ENCODE results near the gene NIFK. TPM values are rescaled to one million over a fixed set of nuclear protein-coding genes. Genes with fewer than 3 reads are reported as not detected.
A peak's percentile ranks its signal among the peaks of the same experiment; 100 is the strongest.
"Not testable (repeated sequence)": the region's sequence is repeated elsewhere in the genome, so short reads cannot be mapped to it uniquely, and the experiment has no call there.

Gene NIFK
- total and polyA plus RNA-seq, 3 experiments from 2014 or later, result 54.4 to 169 (median 167) TPM

- no peaks in the 10 kb centered on the region for H3K27me3 ChIP-seq (ENCODE audit: insufficient read depth, low read length, poor library complexity, severe bottlenecking)
- H3K4me1 ChIP-seq (ENCODE audit: insufficient read depth, low read length), result no peaks in the 10 kb centered on the region
- Mint-ChIP-seq H3K27me3 (no peaks in the 10 kb centered on the region), H3K4me3 (no peak overlapping the region), H3K4me1 (peaks cover 8 to 20% (median 14%) of the 10 kb centered on the region in 3 donors), H3K36me3 (peaks cover 0 to 59% (median 24%) of the 10 kb centered on the region in 3 donors), H3K9me3 (no peaks in the 10 kb centered on the region), H3K27ac (peak overlapping the region in 2 of 8 donors; percentile 22 to 71)
- ChIA-PET CTCF (no interaction called here), POLR2A (no interaction called here)
- no peak overlapping the region for H3K4me3 ChIP-seq (ENCODE audit: low read length)
- H3K36me3 ChIP-seq (ENCODE audit: insufficient read depth, low read length), result peaks cover 36% of the 10 kb centered on the region
- no peak overlapping the region for H3K27ac ChIP-seq (ENCODE audit: low read depth, low read length)
- H3K9me3 ChIP-seq (ENCODE audit: low read length), result no peaks in the 10 kb centered on the region
- no peak for DNase-seq
Observed at GRCh38 chr2:121727332-121727731, 9.3 kb downstream of the NIFK start.

- ChIA-PET CTCF (no interaction called here), POLR2A (no interaction called here)
- H3K4me1 ChIP-seq (ENCODE audit: insufficient read depth, low read length), result peaks cover 3% of the 10 kb centered on the region
- H3K27ac ChIP-seq (ENCODE audit: low read depth, low read length), result no peak overlapping the region
- no peak for DNase-seq
- Mint-ChIP-seq H3K4me1 (peaks cover 3 to 6% (median 5%) of the 10 kb centered on the region in 3 donors), H3K36me3 (peaks cover 0 to 22% (median 5%) of the 10 kb centered on the region in 3 donors), H3K9me3 (no peaks in the 10 kb centered on the region), H3K27me3 (no peaks in the 10 kb centered on the region), H3K27ac (peak overlapping the region in 2 of 8 donors; percentile 5 to 81), H3K4me3 (no peak overlapping the region)
- H3K27me3 ChIP-seq (ENCODE audit: insufficient read depth, low read length, poor library complexity, severe bottlenecking), result no peaks in the 10 kb centered on the region
- peaks cover 3% of the 10 kb centered on the region for H3K36me3 ChIP-seq (ENCODE audit: insufficient read depth, low read length)
- no peak overlapping the region for H3K4me3 ChIP-seq (ENCODE audit: low read length)
- no peaks in the 10 kb centered on the region for H3K9me3 ChIP-seq (ENCODE audit: low read length)
Observed at GRCh38 chr2:121723316-121723715, 13.4 kb downstream of the NIFK start.

GRCh38 chr2:121722479-121722878 lies 14.2 kb downstream of the NIFK start:
- H3K4me3 ChIP-seq (ENCODE audit: low read length), result no peak overlapping the region
- peaks cover 3 to 6% (median 5%) of the 10 kb centered on the region in 3 donors for H3K4me1 Mint-ChIP-seq
- peaks cover 0 to 14% (median 4%) of the 10 kb centered on the region in 3 donors for H3K36me3 Mint-ChIP-seq
- POLR2A ChIA-PET, result no interaction called here
- no peak overlapping the region for H3K27ac Mint-ChIP-seq
- H3K9me3 ChIP-seq (ENCODE audit: low read length), result no peaks in the 10 kb centered on the region
- no peaks in the 10 kb centered on the region for H3K27me3 Mint-ChIP-seq
- H3K4me1 ChIP-seq (ENCODE audit: insufficient read depth, low read length), result peaks cover 3% of the 10 kb centered on the region
- no peak overlapping the region for H3K4me3 Mint-ChIP-seq
- no peak overlapping the region for H3K27ac ChIP-seq (ENCODE audit: low read depth, low read length)
- no peak for DNase-seq
- no peaks in the 10 kb centered on the region for H3K36me3 ChIP-seq (ENCODE audit: insufficient read depth, low read length)
- H3K27me3 ChIP-seq (ENCODE audit: insufficient read depth, low read length, poor library complexity, severe bottlenecking), result no peaks in the 10 kb centered on the region
- CTCF ChIA-PET, result interaction anchor here (6.6 kb wide), 1 partner anchor 191 kb away, joined by 49 read pairs; the partner anchor contains the start of gene RNU4ATAC
- H3K9me3 Mint-ChIP-seq, result no peaks in the 10 kb centered on the region

- Histone ChIP-seq H3K27me3 (ENCODE audit: insufficient read depth, low read length, poor library complexity, severe bottlenecking) (no peaks in the 10 kb centered on the region), H3K9me3 (ENCODE audit: low read length) (no peaks in the 10 kb centered on the region), H3K36me3 (ENCODE audit: insufficient read depth, low read length) (no peaks in the 10 kb centered on the region), H3K27ac (ENCODE audit: low read depth, low read length) (no peak overlapping the region), H3K4me3 (ENCODE audit: low read length) (no peak overlapping the region), H3K4me1 (ENCODE audit: insufficient read depth, low read length) (peaks cover 3% of the 10 kb centered on the region)
- Mint-ChIP-seq H3K9me3 (no peaks in the 10 kb centered on the region), H3K4me1 (peaks cover 3 to 6% (median 5%) of the 10 kb centered on the region in 3 donors), H3K27ac (no peak overlapping the region), H3K27me3 (no peaks in the 10 kb centered on the region), H3K36me3 (peaks cover 0 to 9% (median 1%) of the 10 kb centered on the region in 3 donors), H3K4me3 (no peak overlapping the region)
- ChIA-PET CTCF (interaction anchor here (6.6 kb wide), 1 partner anchor 191 kb away, joined by 49 read pairs; the partner anchor contains the start of gene RNU4ATAC), POLR2A (no interaction called here)
- no peak for DNase-seq
Observed at GRCh38 chr2:121721926-121722325, 14.7 kb downstream of the NIFK start.

- POLR2A ChIA-PET, result interaction anchor here (0.7 kb wide), 1 partner anchor 179 kb away, joined by 3 read pairs; no protein-coding TSS in a partner anchor
- H3K9me3 Mint-ChIP-seq, result no peaks in the 10 kb centered on the region
Observed at GRCh38 chr2:121717529-121717928, 19.1 kb downstream of the NIFK start.

GRCh38 chr2:121716126-121716525 lies 20.5 kb downstream of the NIFK start:
- H3K27me3 Mint-ChIP-seq, result no peaks in the 10 kb centered on the region
- POLR2A ChIA-PET, result no interaction called here

More at GRCh38 chr2:121717529-121717928, 19.1 kb downstream of the NIFK start:
- CTCF ChIA-PET, result interaction anchor here (1.1 to 6.6 kb wide), 7 partner anchors 18 to 315 kb away, joined by 3 to 49 read pairs (median 4); partner anchors contain the start of gene RNU4ATAC
- DNase-seq, result no peak
- H3K27ac ChIP-seq (ENCODE audit: low read depth, low read length), result no peak overlapping the region
- H3K27ac Mint-ChIP-seq, result no peak overlapping the region
- H3K9me3 ChIP-seq (ENCODE audit: low read length), result no peaks in the 10 kb centered on the region
- peaks cover 3 to 6% (median 5%) of the 10 kb centered on the region in 3 donors for H3K4me1 Mint-ChIP-seq
- H3K27me3 Mint-ChIP-seq, result no peaks in the 10 kb centered on the region
- H3K4me3 ChIP-seq (ENCODE audit: low read length), result no peak overlapping the region
- H3K27me3 ChIP-seq (ENCODE audit: insufficient read depth, low read length, poor library complexity, severe bottlenecking), result no peaks in the 10 kb centered on the region
- peaks cover 0 to 2% (median 0%) of the 10 kb centered on the region in 3 donors for H3K36me3 Mint-ChIP-seq
- H3K36me3 ChIP-seq (ENCODE audit: insufficient read depth, low read length), result no peaks in the 10 kb centered on the region
- no peak overlapping the region for H3K4me3 Mint-ChIP-seq
- H3K4me1 ChIP-seq (ENCODE audit: insufficient read depth, low read length), result peaks cover 3% of the 10 kb centered on the region

GRCh38 chr2:121711481-121711880 lies 25.2 kb downstream of the NIFK start:
- not testable (repeated sequence) for H3K27me3 Mint-ChIP-seq

More at GRCh38 chr2:121716126-121716525, 20.5 kb downstream of the NIFK start:
- Mint-ChIP-seq H3K36me3 (peaks cover 0 to 2% (median 0%) of the 10 kb centered on the region in 3 donors), H3K27ac (no peak overlapping the region), H3K4me1 (peaks cover 3 to 6% (median 5%) of the 10 kb centered on the region in 3 donors), H3K4me3 (no peak overlapping the region), H3K9me3 (no peaks in the 10 kb centered on the region)
- CTCF ChIA-PET, result interaction anchor here (0.7 to 6.6 kb wide), 2 partner anchors 185 to 314 kb away, joined by 3 to 49 read pairs; partner anchors contain the start of gene RNU4ATAC
- no peak for DNase-seq
- no peaks in the 10 kb centered on the region for H3K9me3 ChIP-seq (ENCODE audit: low read length)
- no peak overlapping the region for H3K4me3 ChIP-seq (ENCODE audit: low read length)
- H3K4me1 ChIP-seq (ENCODE audit: insufficient read depth, low read length), result peaks cover 3% of the 10 kb centered on the region
- H3K27ac ChIP-seq (ENCODE audit: low read depth, low read length), result no peak overlapping the region
- H3K27me3 ChIP-seq (ENCODE audit: insufficient read depth, low read length, poor library complexity, severe bottlenecking), result no peaks in the 10 kb centered on the region
- H3K36me3 ChIP-seq (ENCODE audit: insufficient read depth, low read length), result no peaks in the 10 kb centered on the region

GRCh38 chr2:121710470-121711170 lies 26.1 kb downstream of the NIFK start:
- POLR2A ChIA-PET, result no interaction called here
- Histone ChIP-seq H3K27ac (ENCODE audit: low read depth, low read length) (no peak overlapping the region), H3K36me3 (ENCODE audit: insufficient read depth, low read length) (no peaks in the 10 kb centered on the region), H3K27me3 (ENCODE audit: insufficient read depth, low read length, poor library complexity, severe bottlenecking) (no peaks in the 10 kb centered on the region), H3K9me3 (ENCODE audit: low read length) (no peaks in the 10 kb centered on the region), H3K4me1 (ENCODE audit: insufficient read depth, low read length) (no peaks in the 10 kb centered on the region), H3K4me3 (ENCODE audit: low read length) (no peak overlapping the region)
- Mint-ChIP-seq H3K36me3 (peaks cover 0 to 2% (median 0%) of the 10 kb centered on the region in 3 donors), H3K27me3 (peaks cover 0 to 4% of the 10 kb centered on the region in 2 donors), H3K27ac (peak overlapping the region in 2 of 8 donors; percentile 1 to 47), H3K4me1 (no peaks in the 10 kb centered on the region), H3K9me3 (no peaks in the 10 kb centered on the region), H3K4me3 (no peak overlapping the region)
- CTCF ChIA-PET, result no interaction called here
- DNase-seq, result no peak

More at GRCh38 chr2:121711481-121711880, 25.2 kb downstream of the NIFK start:
- H3K27me3 ChIP-seq (ENCODE audit: insufficient read depth, low read length, poor library complexity, severe bottlenecking); H3K36me3 ChIP-seq (ENCODE audit: insufficient read depth, low read length); H3K4me3 ChIP-seq (ENCODE audit: low read length); DNase-seq; CTCF ChIA-PET; H3K4me3 Mint-ChIP-seq; H3K9me3 ChIP-seq (ENCODE audit: low read length); POLR2A ChIA-PET; H3K4me1 Mint-ChIP-seq; H3K36me3 Mint-ChIP-seq; H3K9me3 Mint-ChIP-seq; H3K27ac ChIP-seq (ENCODE audit: low read depth, low read length); H3K4me1 ChIP-seq (ENCODE audit: insufficient read depth, low read length): not testable (repeated sequence)
- H3K27ac Mint-ChIP-seq, result peak overlapping the region in 1 of 8 donors; percentile 78

Data from CD8-positive, alpha-beta memory T cell (primary cell).